SK-N-MC (cell line): ENCODE measurements around the gene RASSF10.
"Not testable (repeated sequence)": the region's sequence is repeated elsewhere in the genome, so short reads cannot be mapped to it uniquely, and the experiment has no call there.

Experiments
- DNase-seq: peaks from one replicate; pipeline ENCODE4 v3.0.0-alpha.2; 2011; ENCODE audit warnings: low read depth, low spot score
- H3K27ac ChIP-seq: fragments of 200-600 bp; sonication (generic); 2 replicates; pipeline ENCODE4 v1.5.1; 2016; ENCODE audit warnings: mixed run types
- H3K36me3 ChIP-seq: fragments of 200-600 bp; sonication (generic); 2 replicates; pipeline ENCODE4 v1.6.1; 2017; ENCODE audit warnings: antibody characterized with exemption, low read length, mixed read lengths; ENCODE audit not compliant: insufficient read depth
- H3K4me3 ChIP-seq: fragments of 200-600 bp; sonication (generic); 2 replicates; pipeline ENCODE4 v1.5.1; 2016
- H3K9ac ChIP-seq: fragments of 200-600 bp; sonication (generic); 2 replicates; pipeline ENCODE4 v1.8.0; 2017; ENCODE audit warnings: mixed run types, mixed read lengths; ENCODE audit not compliant: insufficient read length
- H3K9me3 ChIP-seq: fragments of 200-600 bp; sonication (generic); 2 replicates; pipeline ENCODE4 v1.6.1; 2017; ENCODE audit warnings: low read depth, mild to moderate bottlenecking, antibody characterized with exemption, low read length, moderate library complexity, mixed read lengths
- EZH2 ChIP-seq: fragments of 200-600 bp; sonication (generic); IDR thresholded peaks from one replicate; pipeline ENCODE4 v1.6.1; 2017; ENCODE audit warnings: antibody characterized with exemption
- FOXP2 ChIP-seq: optimal IDR thresholded peaks from 2 replicates; pipeline ENCODE3; 2011; ENCODE audit warnings: mild to moderate bottlenecking, moderate library complexity; ENCODE audit not compliant: insufficient read depth; ENCODE audit errors: extremely low read length, control extremely low read depth
- POLR2AphosphoS5 ChIP-seq: IDR thresholded peaks from 2 replicates; pipeline ENCODE4 v1.6.1; 2012; ENCODE audit warnings: mild to moderate bottlenecking, low read depth, low read length, borderline replicate concordance

RASSF10 gene

GRCh38 chr11:13038366-13038765 lies 29.2 kb downstream of the RASSF10 start:
- no peak for DNase-seq
- H3K27ac ChIP-seq: no peak overlapping the region
- H3K9ac ChIP-seq: no peak overlapping the region
- no peak for TF ChIP-seq POLR2AphosphoS5
- no peak for TF ChIP-seq EZH2
- no peak for TF ChIP-seq FOXP2
- H3K36me3 ChIP-seq: no peaks in the 10 kb centered on the region
- no peak overlapping the region for H3K4me3 ChIP-seq
- H3K9me3 ChIP-seq: no peaks in the 10 kb centered on the region

- no peak overlapping the region for H3K9ac ChIP-seq
- H3K4me3 ChIP-seq: no peak overlapping the region
- TF ChIP-seq EZH2 (no peak), FOXP2 (no peak), POLR2AphosphoS5 (no peak)
- H3K36me3 ChIP-seq: no peaks in the 10 kb centered on the region
- H3K27ac ChIP-seq: no peak overlapping the region
- no peaks in the 10 kb centered on the region for H3K9me3 ChIP-seq
- DNase-seq: no peak
Observed at GRCh38 chr11:13039126-13039525, 30.0 kb downstream of the RASSF10 start.

GRCh38 chr11:13040969-13041561 lies 31.9 kb downstream of the RASSF10 start:
- H3K27ac ChIP-seq: no peak overlapping the region
- H3K9ac ChIP-seq: no peak overlapping the region
- H3K9me3 ChIP-seq: no peaks in the 10 kb centered on the region
- DNase-seq: no peak
- no peaks in the 10 kb centered on the region for H3K36me3 ChIP-seq
- no peak overlapping the region for H3K4me3 ChIP-seq
- TF ChIP-seq FOXP2 (no peak), EZH2 (no peak), POLR2AphosphoS5 (no peak)

- DNase-seq: no peak
- Histone ChIP-seq H3K4me3 (no peak overlapping the region), H3K9me3 (no peaks in the 10 kb centered on the region), H3K36me3 (no peaks in the 10 kb centered on the region), H3K9ac (no peak overlapping the region), H3K27ac (no peak overlapping the region)
- TF ChIP-seq POLR2AphosphoS5 (no peak), EZH2 (no peak), FOXP2 (no peak)
Observed at GRCh38 chr11:13042873-13043342, 33.8 kb downstream of the RASSF10 start.

- DNase-seq: no peak
- H3K9ac ChIP-seq: no peak overlapping the region
- no peak for TF ChIP-seq FOXP2
- H3K27ac ChIP-seq: no peak overlapping the region
- no peaks in the 10 kb centered on the region for H3K36me3 ChIP-seq
- H3K4me3 ChIP-seq: no peak overlapping the region
- H3K9me3 ChIP-seq: no peaks in the 10 kb centered on the region
Observed at GRCh38 chr11:13043912-13044628, 35.0 kb downstream of the RASSF10 start.

- H3K9me3 ChIP-seq, H3K9ac ChIP-seq, DNase-seq, H3K27ac ChIP-seq, H3K4me3 ChIP-seq, H3K36me3 ChIP-seq: not testable (repeated sequence)
Observed at GRCh38 chr11:13045089-13045488, 36.0 kb downstream of the RASSF10 start.

GRCh38 chr11:13045734-13046133 lies 36.6 kb downstream of the RASSF10 start:
- H3K9me3 ChIP-seq: no peaks in the 10 kb centered on the region
- no peaks in the 10 kb centered on the region for H3K36me3 ChIP-seq
- H3K4me3 ChIP-seq: no peak overlapping the region

GRCh38 chr11:13046637-13047570 lies 37.8 kb downstream of the RASSF10 start:
- no peaks in the 10 kb centered on the region for H3K9me3 ChIP-seq
- H3K9ac ChIP-seq: no peak overlapping the region
- no peak overlapping the region for H3K4me3 ChIP-seq
- H3K27ac ChIP-seq: no peak overlapping the region
- no peaks in the 10 kb centered on the region for H3K36me3 ChIP-seq
- no peak for DNase-seq
- no peak for TF ChIP-seq FOXP2
- TF ChIP-seq EZH2: no peak
- no peak for TF ChIP-seq POLR2AphosphoS5

More at GRCh38 chr11:13045734-13046133, 36.6 kb downstream of the RASSF10 start:
- Histone ChIP-seq H3K27ac (no peak overlapping the region), H3K9ac (no peak overlapping the region)
- TF ChIP-seq POLR2AphosphoS5: no peak
- TF ChIP-seq EZH2: no peak
- TF ChIP-seq FOXP2: no peak
- no peak for DNase-seq
